PC-3 (cell line): ENCODE results near the gene AKAP8.

Experiments
- CTCF ChIP-seq: fragments of 300-600 bp; sonication (generic); conservative IDR thresholded peaks from 2 replicates; pipeline ENCODE4 v1.5.1; 2017; ENCODE audit warnings: antibody characterized with exemption, low read depth, mild to moderate bottlenecking, low read length
- EZH2 ChIP-seq: fragments of 300-600 bp; sonication (generic); IDR thresholded peaks from one replicate; pipeline ENCODE4 v1.6.1; 2017; ENCODE audit warnings: antibody characterized with exemption, mild to moderate bottlenecking, low read length; ENCODE audit not compliant: unreplicated experiment
- EZH2phosphoT487 ChIP-seq: fragments of 300-600 bp; sonication (generic); IDR thresholded peaks from 2 replicates; pipeline ENCODE4 v1.6.1; 2018; ENCODE audit warnings: mild to moderate bottlenecking, antibody characterized with exemption, low read length, borderline replicate concordance

- TF ChIP-seq CTCF (no peak), EZH2 (no peak), EZH2phosphoT487 (no peak)
Measured at GRCh38 chr19:15365264-15365663, 14.3 kb downstream of the AKAP8 start.
